ENCODE results near the gene KLC3. TPM values are rescaled to one million over a fixed set of nuclear protein-coding genes. Genes with fewer than 3 reads are reported as not detected.
"Not testable (repeated sequence)": the region's sequence is repeated elsewhere in the genome, so short reads cannot be mapped to it uniquely, and the experiment has no call there.

The KLC3 gene
- total and polyA plus RNA-seq, 5 experiments from 2014 or later = not detected

GRCh38 chr19:45322744-45323281, 17.7 kb upstream of the KLC3 start, which contains the start of gene CKM:
Gene CKM (minus strand): TSS chr19:45322875. CDS start chr19:45319713, 3,162 bp downstream.
- DNase-seq (no peak), ATAC-seq (no peak)
- POLR2A ChIA-PET = no interaction called here
- peak within 1 kb of the TSS in 1 of 10 donors; percentile 23 for H3K4me3 Mint-ChIP-seq
- H3K9me3 Mint-ChIP-seq = no peaks in the 10 kb centered on the region
- H3K4me1 Mint-ChIP-seq = peaks cover 0 to 4% (median 0%) of the 10 kb centered on the region in 4 donors
- no peak within 1 kb of the TSS for H3K27ac Mint-ChIP-seq
- H3K36me3 Mint-ChIP-seq = no peaks in the 10 kb centered on the region
- H3K27me3 Mint-ChIP-seq = peaks cover 11 to 56% (median 20%) of the 10 kb centered on the region in 5 donors

GRCh38 chr19:45323671-45324081, 16.9 kb upstream of the KLC3 start:
- Mint-ChIP-seq H3K4me3 (peak overlapping the region in 1 of 10 donors; percentile 23), H3K27ac (no peak overlapping the region), H3K9me3 (peaks cover 0 to 3% (median 0%) of the 10 kb centered on the region in 9 donors), H3K27me3 (peaks cover 11 to 49% (median 20%) of the 10 kb centered on the region in 5 donors), H3K4me1 (peaks cover 0 to 4% (median 0%) of the 10 kb centered on the region in 4 donors), H3K36me3 (no peaks in the 10 kb centered on the region)
- ATAC-seq (no peak), DNase-seq (no peak)
- POLR2A ChIA-PET = no interaction called here

- peaks cover 11 to 53% (median 20%) of the 10 kb centered on the region in 5 donors for H3K27me3 Mint-ChIP-seq
- no peak overlapping the region for H3K4me3 Mint-ChIP-seq
- H3K9me3 Mint-ChIP-seq = peaks cover 0 to 3% (median 0%) of the 10 kb centered on the region in 9 donors
- no peaks in the 10 kb centered on the region for H3K36me3 Mint-ChIP-seq
- ATAC-seq = no peak
- H3K27ac Mint-ChIP-seq = no peak overlapping the region
- H3K4me1 Mint-ChIP-seq = peaks cover 0 to 4% (median 0%) of the 10 kb centered on the region in 4 donors
- no peak for DNase-seq
- POLR2A ChIA-PET = no interaction called here
These were observed 16.1 kb upstream of the KLC3 start for GRCh38 chr19:45324349-45324907.

- Mint-ChIP-seq H3K27me3 (peaks cover 6 to 46% (median 15%) of the 10 kb centered on the region in 5 donors), H3K4me1 (peaks cover 0 to 4% (median 0%) of the 10 kb centered on the region in 4 donors), H3K4me3 (no peak overlapping the region), H3K27ac (no peak overlapping the region), H3K9me3 (peaks cover 0 to 4% (median 0%) of the 10 kb centered on the region in 9 donors), H3K36me3 (no peaks in the 10 kb centered on the region)
- POLR2A ChIA-PET = interaction anchor here (0.6 kb wide), 1 partner anchor 243 kb away, joined by 3 read pairs; no protein-coding TSS in a partner anchor
- ATAC-seq (no peak), DNase-seq (no peak)
These were observed 13.0 kb upstream of the KLC3 start for GRCh38 chr19:45327404-45328143.

- no peak for ATAC-seq
- H3K27ac Mint-ChIP-seq = no peak overlapping the region
- H3K9me3 Mint-ChIP-seq = peaks cover 0 to 4% (median 0%) of the 10 kb centered on the region in 9 donors
- H3K4me1 Mint-ChIP-seq = peaks cover 0 to 2% (median 0%) of the 10 kb centered on the region in 4 donors
- POLR2A ChIA-PET = no interaction called here
- no peaks in the 10 kb centered on the region for H3K36me3 Mint-ChIP-seq
- H3K27me3 Mint-ChIP-seq = peaks cover 0 to 27% (median 4%) of the 10 kb centered on the region in 5 donors
- no peak for DNase-seq
- no peak overlapping the region for H3K4me3 Mint-ChIP-seq
These were observed 9.1 kb upstream of the KLC3 start for GRCh38 chr19:45331411-45331810.

- ATAC-seq (no peak), DNase-seq (no peak)
- Mint-ChIP-seq H3K27ac (no peak overlapping the region), H3K4me3 (no peak overlapping the region), H3K9me3 (peaks cover 0 to 2% (median 0%) of the 10 kb centered on the region in 9 donors), H3K4me1 (peaks cover 0 to 4% (median 4%) of the 10 kb centered on the region in 4 donors), H3K27me3 (peaks cover 0 to 30% (median 9%) of the 10 kb centered on the region in 5 donors), H3K36me3 (no peaks in the 10 kb centered on the region)
- POLR2A ChIA-PET = no interaction called here
These were observed 6.8 kb upstream of the KLC3 start for GRCh38 chr19:45333609-45334303.

- H3K4me1 Mint-ChIP-seq, H3K4me3 Mint-ChIP-seq, POLR2A ChIA-PET, H3K36me3 Mint-ChIP-seq, H3K27ac Mint-ChIP-seq, H3K9me3 Mint-ChIP-seq, ATAC-seq: not testable (repeated sequence)
- H3K27me3 Mint-ChIP-seq = peaks cover 0 to 33% (median 14%) of the 10 kb centered on the region in 5 donors
- DNase-seq = peak in 1 of 10 donors; percentile 10
These were observed 5.7 kb upstream of the KLC3 start for GRCh38 chr19:45334881-45335280.

- Mint-ChIP-seq H3K4me3 (no peak overlapping the region), H3K9me3 (no peaks in the 10 kb centered on the region)
- POLR2A ChIA-PET = no interaction called here
These were observed 3.8 kb upstream of the KLC3 start for GRCh38 chr19:45336696-45337251.

GRCh38 chr19:45339629-45340028, 921 bp upstream of the KLC3 start:
- H3K27ac Mint-ChIP-seq = no peak overlapping the region
- H3K36me3 Mint-ChIP-seq = no peaks in the 10 kb centered on the region
- peaks cover 8 to 34% (median 16%) of the 10 kb centered on the region in 5 donors for H3K27me3 Mint-ChIP-seq
- no peak for DNase-seq
- no peak for ATAC-seq
- POLR2A ChIA-PET = interaction anchor here (0.7 kb wide), 1 partner anchor 52 kb away, joined by 10 read pairs; no protein-coding TSS in a partner anchor
- H3K4me1 Mint-ChIP-seq = peaks cover 5 to 9% (median 8%) of the 10 kb centered on the region in 4 donors
- peak overlapping the region in 5 of 10 donors; percentile 38 to 85 (median 68) for H3K4me3 Mint-ChIP-seq
- H3K9me3 Mint-ChIP-seq = no peaks in the 10 kb centered on the region

More at GRCh38 chr19:45336696-45337251, 3.8 kb upstream of the KLC3 start:
- Mint-ChIP-seq H3K27me3 (peaks cover 0 to 34% (median 15%) of the 10 kb centered on the region in 5 donors), H3K27ac (no peak overlapping the region), H3K36me3 (no peaks in the 10 kb centered on the region), H3K4me1 (peaks cover 6 to 9% (median 8%) of the 10 kb centered on the region in 4 donors)
- ATAC-seq = no peak
- no peak for DNase-seq

- Mint-ChIP-seq H3K4me3 (no peak overlapping the region), H3K4me1 (peaks cover 5 to 9% (median 8%) of the 10 kb centered on the region in 4 donors), H3K27me3 (peaks cover 17 to 43% (median 24%) of the 10 kb centered on the region in 5 donors), H3K9me3 (no peaks in the 10 kb centered on the region), H3K36me3 (no peaks in the 10 kb centered on the region), H3K27ac (no peak overlapping the region)
- POLR2A ChIA-PET = no interaction called here
- ATAC-seq (peak; percentile 34 to 44), DNase-seq (peak in 1 of 10 donors; percentile 5)
These were observed 426 bp downstream of the KLC3 start for GRCh38 chr19:45340899-45341453.

GRCh38 chr19:45342911-45343310, 2.4 kb downstream of the KLC3 start:
- Mint-ChIP-seq H3K9me3 (no peaks in the 10 kb centered on the region), H3K4me3 (no peak overlapping the region)

More at GRCh38 chr19:45342911-45343310, 2.4 kb downstream of the KLC3 start:
- Mint-ChIP-seq H3K4me1 (peaks cover 5 to 9% (median 8%) of the 10 kb centered on the region in 4 donors), H3K27me3 (peaks cover 15 to 37% (median 26%) of the 10 kb centered on the region in 5 donors), H3K36me3 (no peaks in the 10 kb centered on the region), H3K27ac (no peak overlapping the region)
- ATAC-seq = no peak
- POLR2A ChIA-PET = no interaction called here
- DNase-seq = no peak

Data from naive thymus-derived CD8-positive, alpha-beta T cell (primary cell).